Sigmoid colon (tissue), 4 donors: ENCODE results near the gene TECPR2.

Source experiments
- EP300 ChIP-seq, 4 donors: sonication (generic); formaldehyde crosslinking; IDR thresholded peaks; one replicate each; pipeline ENCODE4 v1.6.1; 2017; ENCODE audit warnings: antibody characterized with exemption in 4 of 4
- POLR2A ChIP-seq, 2 donors: fragments of 450-650 bp; IDR thresholded peaks; one replicate each; pipeline ENCODE4 v1.6.1; 2016; ENCODE audit warnings: antibody characterized with exemption in 2 of 2, mild to moderate bottlenecking in 2 of 2, moderate library complexity in 2 of 2
- POLR2AphosphoS5 ChIP-seq, 4 donors: sonication (generic); formaldehyde crosslinking; IDR thresholded peaks; one replicate each; pipeline ENCODE4 v1.6.1; 2017; ENCODE audit warnings: antibody characterized with exemption in 4 of 4
- TF ChIP-seq, protein P1 (sequence below), 4 experiments: fragments of 450-650 bp in 3 of 4; fragments of 200-600 bp in 1 of 4; IDR thresholded peaks; one replicate each; pipeline ENCODE4 v1.5.1; 2016 to 2019; ENCODE audit warnings: antibody characterized with exemption in 4 of 4, mild to moderate bottlenecking in 3 of 4, moderate library complexity in 2 of 4

- TF ChIP-seq, protein P1, sequence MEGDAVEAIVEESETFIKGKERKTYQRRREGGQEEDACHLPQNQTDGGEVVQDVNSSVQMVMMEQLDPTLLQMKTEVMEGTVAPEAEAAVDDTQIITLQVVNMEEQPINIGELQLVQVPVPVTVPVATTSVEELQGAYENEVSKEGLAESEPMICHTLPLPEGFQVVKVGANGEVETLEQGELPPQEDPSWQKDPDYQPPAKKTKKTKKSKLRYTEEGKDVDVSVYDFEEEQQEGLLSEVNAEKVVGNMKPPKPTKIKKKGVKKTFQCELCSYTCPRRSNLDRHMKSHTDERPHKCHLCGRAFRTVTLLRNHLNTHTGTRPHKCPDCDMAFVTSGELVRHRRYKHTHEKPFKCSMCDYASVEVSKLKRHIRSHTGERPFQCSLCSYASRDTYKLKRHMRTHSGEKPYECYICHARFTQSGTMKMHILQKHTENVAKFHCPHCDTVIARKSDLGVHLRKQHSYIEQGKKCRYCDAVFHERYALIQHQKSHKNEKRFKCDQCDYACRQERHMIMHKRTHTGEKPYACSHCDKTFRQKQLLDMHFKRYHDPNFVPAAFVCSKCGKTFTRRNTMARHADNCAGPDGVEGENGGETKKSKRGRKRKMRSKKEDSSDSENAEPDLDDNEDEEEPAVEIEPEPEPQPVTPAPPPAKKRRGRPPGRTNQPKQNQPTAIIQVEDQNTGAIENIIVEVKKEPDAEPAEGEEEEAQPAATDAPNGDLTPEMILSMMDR (IDR thresholded peaks at IDR 0.05), result no peak
- TF ChIP-seq POLR2A (IDR thresholded peaks at IDR 0.05) (no peak), POLR2AphosphoS5 (IDR thresholded peaks at IDR 0.05) (no peak), EP300 (IDR thresholded peaks at IDR 0.05) (no peak)
These were observed 56.5 kb downstream of the TECPR2 start for GRCh38 chr14:102419276-102419675.
